IMR-90 (cell line): ENCODE data around the gene ALKBH3. TPM values are rescaled to one million over a fixed set of nuclear protein-coding genes. Genes with fewer than 3 reads are reported as not detected.

Experiments
- ATAC-seq: fragments of 200-7000 bp; cut with Tn5 transposase; 2 replicates; pipeline ENCODE4 v1.9.1; 2020; ENCODE audit warnings: low read depth, mild to moderate bottlenecking, moderate library complexity
- BruUV-seq: library from RNA; stranded (reverse); fragments of 400-500 nt; replicated peaks from 2 replicates; lab custom pipeline; 2021; lab: Mats Ljungman, UMichigan
- CTCF ChIA-PET: fragments of 300-600 bp; formaldehyde crosslinking; extraction: SDS; loops from one replicate; lab custom pipeline; 2021; ENCODE audit warnings: antibody characterized with exemption; lab: Yijun Ruan, JAX
- POLR2A ChIA-PET: fragments of 300-600 bp; sonication (Branson Sonifier 250); formaldehyde crosslinking; loops from one replicate; lab custom pipeline; 2022; ENCODE audit warnings: antibody characterized with exemption; ENCODE audit not compliant: unreplicated experiment; lab: Charles Lee
- DNase-seq: peaks from one replicate; pipeline ENCODE4 v3.0.0; 2013
- H2AFZ ChIP-seq: replicated peaks from 2 replicates; pipeline ENCODE3; 2013; ENCODE audit warnings: low read length, mild to moderate bottlenecking; ENCODE audit not compliant: poor library complexity
- H2AK5ac ChIP-seq: 2 replicates; pipeline ENCODE4 v1.6.1; 2013; ENCODE audit warnings: low read depth, low read length, inconsistent platforms
- H2AK9ac ChIP-seq: replicated peaks from 2 replicates; pipeline ENCODE3; 2013; ENCODE audit warnings: mild to moderate bottlenecking, low read depth, low read length, moderate library complexity; ENCODE audit not compliant: poor library complexity
- H2BK120ac ChIP-seq: 2 replicates; pipeline ENCODE4 v1.6.1; 2013; ENCODE audit warnings: low read depth, low read length, inconsistent platforms
- H2BK15ac ChIP-seq: 3 replicates; pipeline ENCODE4 v1.6.1; 2013; ENCODE audit warnings: low read depth, low read length, inconsistent platforms
- H2BK20ac ChIP-seq: 2 replicates; pipeline ENCODE4 v1.6.1; 2013; ENCODE audit warnings: low read depth, mild to moderate bottlenecking, inconsistent platforms, low read length, moderate library complexity
- H2BK5ac ChIP-seq: 2 replicates; pipeline ENCODE4 v1.6.1; 2013; ENCODE audit warnings: mild to moderate bottlenecking, low read depth, low read length, inconsistent platforms; ENCODE audit not compliant: poor library complexity, severe bottlenecking
- H3K14ac ChIP-seq: replicated peaks from 2 replicates; pipeline ENCODE4 v1.6.1; 2013; ENCODE audit warnings: low read depth, low read length, inconsistent platforms
- H3K18ac ChIP-seq: 2 replicates; pipeline ENCODE4 v1.6.1; 2013; ENCODE audit warnings: low read depth, low read length, control low read depth
- H3K23ac ChIP-seq: 2 replicates; pipeline ENCODE4 v1.6.1; 2013; ENCODE audit warnings: low read depth, low read length, inconsistent platforms
- H3K27ac ChIP-seq: 2 replicates; pipeline ENCODE4 v1.5.1; 2013; ENCODE audit warnings: mild to moderate bottlenecking, control low read depth, low read length; ENCODE audit not compliant: insufficient read depth
- H3K27me3 ChIP-seq: 2 replicates; pipeline ENCODE4 v1.6.1; 2013; ENCODE audit warnings: low read length; ENCODE audit not compliant: control insufficient read depth, insufficient read depth
- H3K36me3 ChIP-seq: 2 replicates; pipeline ENCODE4 v1.6.1; 2013; ENCODE audit warnings: low read length, mixed read lengths; ENCODE audit not compliant: control insufficient read depth, insufficient read depth
- H3K4ac ChIP-seq: 2 replicates; pipeline ENCODE4 v1.6.1; 2013; ENCODE audit warnings: low read depth, low read length, inconsistent platforms
- H3K4me1 ChIP-seq: 2 replicates; pipeline ENCODE4 v1.6.1; 2013; ENCODE audit warnings: low read length, mixed read lengths; ENCODE audit not compliant: control insufficient read depth, insufficient read depth
- H3K4me2 ChIP-seq: 2 replicates; pipeline ENCODE4 v1.6.1; 2013; ENCODE audit warnings: low read depth, mild to moderate bottlenecking, control low read depth, low read length, moderate library complexity
- H3K4me3 ChIP-seq: 2 replicates; pipeline ENCODE4 v1.5.1; 2013; ENCODE audit warnings: low read depth, mild to moderate bottlenecking, control low read depth, low read length, moderate library complexity; ENCODE audit not compliant: insufficient read depth
- H3K56ac ChIP-seq: 2 replicates; pipeline ENCODE4 v1.6.1; 2013; ENCODE audit warnings: low read length, inconsistent platforms; ENCODE audit not compliant: insufficient read depth; ENCODE audit errors: extremely low read depth
- H3K79me1 ChIP-seq, 2 experiments: 2 replicates each; pipeline ENCODE4 v1.6.1; 2013; ENCODE audit warnings: low read length in 2 of 2, inconsistent platforms in 1 of 2, low read depth in 1 of 2
- H3K9ac ChIP-seq: 2 replicates; pipeline ENCODE4 v1.6.1; 2013; ENCODE audit warnings: low read depth, low read length, control low read depth
- H3K9me1 ChIP-seq: 2 replicates; pipeline ENCODE4 v1.6.1; 2013; ENCODE audit warnings: low read length, inconsistent platforms; ENCODE audit not compliant: insufficient read depth
- H3K9me3 ChIP-seq: 2 replicates; pipeline ENCODE4 v1.6.1; 2013; ENCODE audit warnings: low read length; ENCODE audit not compliant: control insufficient read depth, insufficient read depth
- H4K20me1 ChIP-seq: 2 replicates; pipeline ENCODE4 v1.6.1; 2013; ENCODE audit warnings: low read length, inconsistent platforms; ENCODE audit not compliant: insufficient read depth
- H4K5ac ChIP-seq: 2 replicates; pipeline ENCODE4 v1.6.1; 2013; ENCODE audit warnings: mild to moderate bottlenecking, low read depth, low read length, control low read depth
- H4K8ac ChIP-seq, 2 experiments: 2 replicates each; pipeline ENCODE4 v1.6.1; 2013; ENCODE audit warnings: low read depth in 2 of 2, low read length in 2 of 2, control low read depth in 1 of 2, inconsistent platforms in 1 of 2
- H4K91ac ChIP-seq: 2 replicates; pipeline ENCODE4 v1.6.1; 2013; ENCODE audit warnings: low read depth, low read length, inconsistent platforms; ENCODE audit not compliant: insufficient read depth
- BHLHE40 ChIP-seq: fragments of 150-350 bp; IDR thresholded peaks from 2 replicates; pipeline ENCODE4 v1.6.1; 2016; ENCODE audit warnings: mild to moderate bottlenecking, low read depth, low read length
- CEBPB ChIP-seq: IDR thresholded peaks from 2 replicates; pipeline ENCODE4 v1.6.1; 2012; ENCODE audit warnings: low read depth, low read length, improper control_type of control experiment
- NFE2L2 ChIP-seq: fragments of 150-350 bp; IDR thresholded peaks from 2 replicates; pipeline ENCODE4 v1.6.1; 2016; ENCODE audit warnings: low read depth, mild to moderate bottlenecking, low read length
- WGBS, 2 experiments: methylation state at CpG; one replicate each; pipeline versions ENCODE4 v1.1.5 to v1.1.7; 2013; ENCODE audit warnings: missing lambda C conversion rate in 2 of 2; ENCODE audit not compliant: insufficient read length in 1 of 2; ENCODE audit errors: extremely low coverage in 2 of 2; 5-methylcytosine and 5-hydroxymethylcytosine counted together
- dilution Hi-C: fragments of 300-500 bp; cut with HindIII; formaldehyde crosslinking; loops from one replicate; pipeline ENCODE4 v1.14.3; 2018; ENCODE audit warnings: low sequenced_read_pairs; ENCODE audit not compliant: unreplicated experiment
- in situ Hi-C: fragments of 300-500 bp; cut with MboI; formaldehyde crosslinking; loops from 3 replicates; pipeline ENCODE4 v1.14.3; 2019; ENCODE audit warnings: low sequenced_read_pairs, inconsistent platforms, mixed read lengths
- intact Hi-C: fragments of 100-400 bp; cut with micrococcal nuclease; formaldehyde crosslinking; loops from 2 replicates; pipeline ENCODE4 v1.10.0; 2022
- polyA plus RNA-seq, 3 experiments: library from polyadenylated mRNA; depleted of rRNA; stranded (reverse); fragments of >200 nt; gene quantifications; 2 replicates each; pipeline ENCODE4 v1.2.3, GENCODE V29; 2012; ENCODE audit warnings: low replicate concordance in 1 of 3
- total RNA-seq: library from RNA; depleted of rRNA; stranded (reverse); fragments of >200 nt; gene quantifications from 2 replicates; pipeline ENCODE4 v1.2.3, GENCODE V29; 2012

The ALKBH3 gene
- total and polyA plus RNA-seq, 2 of the 4 experiments (the other 2 are of a cell fraction): 27.7 to 62.9 TPM

- no peak overlapping the region for H3K4me3 ChIP-seq
- no peak overlapping the region for H2BK5ac ChIP-seq
- ChIA-PET POLR2A (no interaction called here), CTCF (no interaction called here)
- H3K18ac ChIP-seq: no peak overlapping the region
- no peak overlapping the region for H2AK9ac ChIP-seq
- no peaks in the 10 kb centered on the region for H3K79me1 ChIP-seq
- whole genome bisulfite sequencing, 2 experiments: no CpG with 5 or more reads among the region's 4 CpGs
- H3K27ac ChIP-seq: no peak overlapping the region
- no peak overlapping the region for H3K23ac ChIP-seq
- no peak overlapping the region for H2AK5ac ChIP-seq
- H3K14ac ChIP-seq: no peak overlapping the region
- H4K91ac ChIP-seq: no peak overlapping the region
- H3K9ac ChIP-seq: no peak overlapping the region
- no TSS peak for BruUV-seq
- H3K9me3 ChIP-seq: no peaks in the 10 kb centered on the region
- dilution Hi-C loops: no loop called here
- H3K56ac ChIP-seq: no peak overlapping the region
- H4K5ac ChIP-seq: no peak overlapping the region
- H2BK15ac ChIP-seq: no peak overlapping the region
- no peaks in the 10 kb centered on the region for H3K9me1 ChIP-seq
- in situ Hi-C loops: no loop called here
- no peak for DNase-seq
- no peak overlapping the region for H3K4ac ChIP-seq
- H3K36me3 ChIP-seq: no peaks in the 10 kb centered on the region
- peaks cover 10% of the 10 kb centered on the region for H3K27me3 ChIP-seq
- intact Hi-C loops: no loop called here
- no peaks in the 10 kb centered on the region for H3K4me1 ChIP-seq
- no peak overlapping the region for H2BK20ac ChIP-seq
- H4K8ac ChIP-seq: no peak overlapping the region
- no peak overlapping the region for H2BK120ac ChIP-seq
- no peak for TF ChIP-seq NFE2L2
- no peak for TF ChIP-seq CEBPB
- TF ChIP-seq BHLHE40: no peak
- H2AFZ ChIP-seq: no peak overlapping the region
- ATAC-seq: no peak
- H4K20me1 ChIP-seq: no peaks in the 10 kb centered on the region
- no peak overlapping the region for H3K4me2 ChIP-seq
Observed at GRCh38 chr11:43968719-43969118, 88.1 kb downstream of the ALKBH3 start.
